Activated T-cell treated with anti-CD3 and anti-CD28 coated beads for 4 hours (primary cell): Measurements from ENCODE around the gene CDYL2.

Experiments
- DNase-seq: peaks from one replicate; pipeline ENCODE4 v3.0.0-alpha.2; 2020

CDYL2 gene

GRCh38 chr16:80586476-80586875 is 217.9 kb downstream of the CDYL2 start:
- DNase-seq = no peak

- DNase-seq = no peak
Measured at GRCh38 chr16:80585764-80586163, 218.6 kb downstream of the CDYL2 start.

DNA sequence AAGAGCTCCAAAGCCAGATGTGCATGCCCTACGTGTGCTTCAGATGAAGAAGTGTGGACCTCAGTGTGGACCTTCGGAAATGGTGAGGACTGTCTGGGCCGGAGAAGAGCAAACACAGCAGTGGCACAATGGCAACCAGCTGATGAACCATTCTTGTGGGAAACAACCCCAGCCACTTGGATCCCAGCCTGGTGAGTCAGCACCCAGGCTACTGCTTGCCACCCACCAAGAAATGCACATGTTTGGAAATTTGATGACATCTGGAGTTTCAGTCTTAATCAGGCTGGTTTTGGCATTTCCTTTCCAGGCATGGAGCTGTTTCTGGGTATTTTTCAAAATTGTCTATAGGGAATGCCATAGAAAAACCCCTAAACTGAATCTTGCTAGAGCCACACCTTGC is 220.9 kb downstream of the CDYL2 start:
- no peak for DNase-seq

- DNase-seq = peak; percentile 33
Measured at GRCh38 chr16:80580109-80580832, 224.1 kb downstream of the CDYL2 start.

- no peak for DNase-seq
Measured at GRCh38 chr16:80577485-80578280, 226.7 kb downstream of the CDYL2 start.

DNA sequence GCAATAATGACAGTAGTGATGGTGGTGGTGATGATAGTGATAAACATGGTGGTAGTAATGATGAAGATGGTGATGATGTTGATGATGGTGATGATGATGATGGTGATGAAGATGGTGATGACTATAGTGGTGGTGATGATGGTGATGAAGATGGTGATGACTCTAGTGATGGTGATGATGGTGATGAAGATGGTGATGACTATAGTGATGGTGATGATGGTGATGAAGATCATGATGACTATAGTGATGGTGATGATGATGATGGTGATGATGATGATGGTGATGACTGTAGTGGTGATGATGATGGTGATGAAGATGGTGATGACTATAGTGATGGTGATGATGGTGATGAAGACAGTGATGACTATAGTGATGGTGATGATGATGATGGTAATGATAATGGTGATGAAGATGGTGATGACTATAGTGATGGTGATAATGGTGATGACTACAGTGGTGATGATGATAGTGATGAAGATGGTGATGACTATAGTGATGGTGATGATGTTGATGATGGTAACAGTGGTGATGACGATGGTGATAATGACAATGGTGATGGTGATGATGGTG is 228.0 kb downstream of the CDYL2 start:
- DNase-seq = no peak

DNA sequence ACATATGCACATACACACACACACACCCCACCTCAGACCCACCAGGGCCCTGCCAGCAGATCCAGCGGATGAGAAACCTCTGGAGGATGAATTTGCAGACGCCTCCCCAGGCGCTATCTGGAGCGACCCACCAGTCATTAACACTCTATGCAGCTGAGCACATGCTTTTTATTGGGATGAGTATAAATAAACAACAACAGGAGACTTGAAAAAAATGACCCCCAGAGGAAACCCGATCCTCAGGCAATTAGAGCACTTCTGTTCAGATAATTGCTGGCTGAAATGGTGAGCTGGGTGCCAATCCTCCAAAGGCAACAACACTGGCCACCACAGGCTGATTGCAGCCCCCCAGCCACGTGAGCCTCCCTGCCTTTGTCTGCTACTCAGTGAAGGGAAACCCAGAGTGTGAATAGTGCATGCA is 230.7 kb downstream of the CDYL2 start:
- no peak for DNase-seq

DNA sequence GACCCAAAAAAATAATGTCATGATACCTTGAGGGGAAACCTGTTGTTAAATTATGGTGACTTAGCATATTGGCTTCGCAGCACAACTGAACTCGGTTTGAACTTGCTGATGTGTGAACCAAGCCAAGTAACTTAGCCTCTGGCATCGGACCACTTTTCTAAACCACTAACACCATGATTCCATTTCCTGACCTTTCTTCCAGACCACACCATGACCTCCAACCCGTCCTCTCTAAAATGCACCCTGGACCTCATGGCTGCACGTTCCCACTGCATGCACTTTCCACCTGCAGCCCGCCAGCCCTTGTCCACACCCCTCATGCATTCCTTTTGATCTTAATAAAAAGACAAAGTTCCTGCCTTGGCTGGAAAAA is 234.3 kb downstream of the CDYL2 start:
- no peak for DNase-seq

- DNase-seq = peak; percentile 55
Measured at GRCh38 chr16:80569440-80570105, 234.8 kb downstream of the CDYL2 start.

- DNase-seq = no peak
Measured at GRCh38 chr16:80564394-80564793, 240.0 kb downstream of the CDYL2 start.

- DNase-seq = no peak
Measured at GRCh38 chr16:80563066-80563465, 241.3 kb downstream of the CDYL2 start.

DNA sequence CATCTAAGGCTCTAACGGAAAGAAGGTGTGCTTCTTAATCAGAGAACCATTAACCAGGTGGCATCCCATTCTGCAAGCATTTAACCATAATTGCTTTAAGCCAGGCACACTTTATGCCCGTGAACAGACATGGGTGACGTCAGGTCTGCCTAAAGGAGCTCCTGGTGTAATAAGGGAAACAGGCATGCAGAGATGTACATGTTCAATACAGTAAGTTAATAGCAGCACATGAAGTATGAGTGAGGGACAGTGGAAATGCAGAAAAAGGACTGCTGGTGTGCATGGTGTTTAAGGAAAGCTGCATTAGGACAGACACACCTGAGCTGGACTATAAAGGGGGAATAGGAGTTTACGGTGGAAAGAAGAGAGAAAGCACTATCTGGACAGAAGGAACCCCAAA is 245.0 kb downstream of the CDYL2 start:
- DNase-seq = no peak

GRCh38 chr16:80557037-80557436 is 247.4 kb downstream of the CDYL2 start:
- DNase-seq = no peak

DNA sequence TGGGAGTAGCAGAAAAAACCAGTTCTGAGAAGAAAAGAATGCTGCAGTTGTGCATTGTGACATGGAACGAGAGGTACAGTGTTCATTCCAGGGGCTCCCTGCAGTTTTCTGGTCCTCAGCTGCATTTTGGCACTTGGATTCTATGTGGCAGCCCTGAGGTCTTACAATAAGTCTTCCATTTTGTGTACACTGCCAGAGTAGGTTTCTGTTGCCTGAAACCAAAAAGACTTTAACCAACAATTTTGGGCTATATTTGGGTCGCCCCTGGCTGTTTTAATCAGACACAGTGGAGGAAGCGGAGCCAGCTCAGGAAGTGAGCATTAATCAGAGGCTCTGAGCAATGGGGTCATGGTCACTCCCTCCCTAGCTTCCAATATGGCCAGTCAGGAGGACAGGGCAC is 247.9 kb downstream of the CDYL2 start:
- no peak for DNase-seq

- DNase-seq = no peak
Measured at GRCh38 chr16:80554033-80554432, 250.4 kb downstream of the CDYL2 start.

DNA sequence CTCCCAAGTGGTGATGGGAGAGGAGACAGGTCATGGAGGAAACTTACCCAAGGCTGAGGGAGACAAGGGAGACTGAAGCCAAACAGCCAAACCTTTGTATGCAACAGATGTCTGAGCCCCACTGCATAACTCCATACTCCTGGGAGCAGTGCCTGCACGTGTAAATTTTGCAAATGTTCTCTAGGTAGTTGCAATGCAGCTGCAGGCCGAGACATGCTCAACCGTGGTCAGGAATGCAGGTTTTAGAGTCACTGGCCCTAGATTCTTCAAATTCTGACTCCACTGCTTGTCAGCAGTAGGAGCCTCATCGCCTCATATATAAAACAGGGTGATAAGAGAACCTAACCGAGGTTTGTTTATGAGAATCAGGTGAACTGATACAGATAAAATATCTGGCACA is 252.1 kb downstream of the CDYL2 start:
- no peak for DNase-seq
